ENCODE results near the gene CPSF4. TPM values are rescaled to one million over a fixed set of nuclear protein-coding genes. Genes with fewer than 3 reads are reported as not detected.
A peak's percentile ranks its signal among the peaks of the same experiment; 100 is the strongest.

CPSF4 gene
- total RNA-seq, 1 donor, result 101 TPM

DNA sequence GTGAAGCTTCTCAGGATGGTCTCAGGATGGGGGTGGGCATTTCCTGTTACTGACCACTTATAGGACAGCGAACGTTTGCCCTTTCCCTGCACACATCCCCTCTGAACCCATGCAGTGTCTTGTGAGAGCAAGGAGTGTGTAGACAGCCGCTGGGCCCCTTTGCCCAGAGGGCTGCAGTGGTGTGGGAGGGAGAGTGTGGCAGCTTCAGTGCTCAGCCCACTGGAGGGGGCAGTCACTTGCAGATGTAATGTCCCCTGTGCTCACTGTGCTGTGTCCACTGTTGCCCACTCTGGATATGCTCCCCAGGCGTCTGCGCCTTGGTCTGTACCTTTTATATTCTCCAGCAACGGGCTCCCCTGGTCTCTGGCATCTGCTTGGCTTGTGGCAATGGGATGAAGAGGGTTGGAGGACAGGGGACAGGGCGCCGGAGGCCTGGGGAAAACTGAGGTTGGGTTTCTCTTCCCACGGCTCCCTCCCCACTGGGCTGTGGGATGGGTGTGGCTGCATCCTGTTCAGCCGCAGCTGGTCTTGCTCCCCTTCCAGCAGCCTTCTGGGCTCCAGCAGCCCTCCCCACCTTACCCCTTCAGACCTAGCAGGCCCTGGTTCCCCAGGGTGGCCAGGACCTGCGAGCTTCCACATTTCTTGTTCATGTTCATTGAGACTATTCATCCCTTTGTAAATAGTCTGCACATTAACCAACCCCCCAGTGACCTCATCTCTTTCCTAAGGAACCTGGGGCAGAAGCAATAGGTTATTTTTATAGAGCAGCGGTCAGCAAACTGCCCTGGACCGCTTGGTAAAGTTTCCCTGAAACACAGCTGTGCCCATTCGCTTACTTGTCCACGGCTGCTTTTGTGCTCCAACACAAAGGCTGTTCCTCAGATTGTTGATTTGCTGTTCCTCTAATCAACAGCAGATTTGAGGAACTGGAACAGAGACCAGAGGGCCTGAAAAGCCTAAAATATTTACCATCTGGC is 40.0 kb downstream of the CPSF4 start:
- Histone ChIP-seq H3K9me3 (ENCODE audit: low read depth, low read length) (no peaks in the 10 kb centered on the region), H3K27ac (ENCODE audit: low read depth, low read length) (no peak overlapping the region), H4K20me1 (ENCODE audit: insufficient read depth, low read length) (peaks cover 6% of the 10 kb centered on the region), H2AFZ (ENCODE audit: low read length) (no peak overlapping the region), H3K27me3 (ENCODE audit: insufficient read depth, low read length) (no peaks in the 10 kb centered on the region), H3K4me1 (ENCODE audit: insufficient read depth, low read length) (no peaks in the 10 kb centered on the region), H3K4me3 (ENCODE audit: insufficient read depth, low read length) (no peak overlapping the region), H3K4me2 (ENCODE audit: insufficient read depth, low read length) (no peak overlapping the region), H3K36me3 (ENCODE audit: insufficient read depth, low read length) (peaks cover 43% of the 10 kb centered on the region), H3K79me2 (ENCODE audit: insufficient read depth, low read length) (peaks cover 62% of the 10 kb centered on the region)
- peak; percentile 2 for DNase-seq (ENCODE audit: insufficient read length, low spot score, missing footprints)
- TF ChIP-seq, protein P1, sequence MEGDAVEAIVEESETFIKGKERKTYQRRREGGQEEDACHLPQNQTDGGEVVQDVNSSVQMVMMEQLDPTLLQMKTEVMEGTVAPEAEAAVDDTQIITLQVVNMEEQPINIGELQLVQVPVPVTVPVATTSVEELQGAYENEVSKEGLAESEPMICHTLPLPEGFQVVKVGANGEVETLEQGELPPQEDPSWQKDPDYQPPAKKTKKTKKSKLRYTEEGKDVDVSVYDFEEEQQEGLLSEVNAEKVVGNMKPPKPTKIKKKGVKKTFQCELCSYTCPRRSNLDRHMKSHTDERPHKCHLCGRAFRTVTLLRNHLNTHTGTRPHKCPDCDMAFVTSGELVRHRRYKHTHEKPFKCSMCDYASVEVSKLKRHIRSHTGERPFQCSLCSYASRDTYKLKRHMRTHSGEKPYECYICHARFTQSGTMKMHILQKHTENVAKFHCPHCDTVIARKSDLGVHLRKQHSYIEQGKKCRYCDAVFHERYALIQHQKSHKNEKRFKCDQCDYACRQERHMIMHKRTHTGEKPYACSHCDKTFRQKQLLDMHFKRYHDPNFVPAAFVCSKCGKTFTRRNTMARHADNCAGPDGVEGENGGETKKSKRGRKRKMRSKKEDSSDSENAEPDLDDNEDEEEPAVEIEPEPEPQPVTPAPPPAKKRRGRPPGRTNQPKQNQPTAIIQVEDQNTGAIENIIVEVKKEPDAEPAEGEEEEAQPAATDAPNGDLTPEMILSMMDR (IDR thresholded peaks at IDR 0.05; ENCODE audit: extremely low read depth, low read depth, low read length), result no peak

DNA sequence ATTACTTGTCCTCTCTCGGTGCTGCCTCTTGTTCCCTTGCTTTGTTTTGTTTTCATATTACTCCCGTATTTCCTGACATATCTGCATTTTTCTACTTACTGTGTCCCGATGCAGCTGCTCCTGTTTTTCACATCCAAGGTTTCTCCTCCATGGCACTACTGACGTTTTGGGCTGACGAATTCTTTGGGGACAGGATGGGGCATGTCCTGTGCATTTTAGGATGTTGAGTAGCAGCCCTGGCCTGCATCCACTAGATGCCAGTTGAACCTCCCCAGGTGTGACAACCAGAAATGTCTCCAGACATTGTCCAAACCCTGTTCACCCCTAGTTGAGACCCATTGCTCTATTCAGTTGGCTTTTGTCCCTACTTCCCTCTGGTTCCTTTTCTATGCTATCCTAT is 46.4 kb downstream of the CPSF4 start:
- Histone ChIP-seq H3K4me3 (ENCODE audit: insufficient read depth, low read length) (no peak overlapping the region), H3K4me2 (ENCODE audit: insufficient read depth, low read length) (no peak overlapping the region), H3K4me1 (ENCODE audit: insufficient read depth, low read length) (no peaks in the 10 kb centered on the region), H2AFZ (ENCODE audit: low read length) (no peak overlapping the region), H3K27me3 (ENCODE audit: insufficient read depth, low read length) (no peaks in the 10 kb centered on the region), H3K27ac (ENCODE audit: low read depth, low read length) (no peak overlapping the region), H3K79me2 (ENCODE audit: insufficient read depth, low read length) (peaks cover 3% of the 10 kb centered on the region), H3K9me3 (ENCODE audit: low read depth, low read length) (no peaks in the 10 kb centered on the region), H4K20me1 (ENCODE audit: insufficient read depth, low read length) (peaks cover 3% of the 10 kb centered on the region), H3K36me3 (ENCODE audit: insufficient read depth, low read length) (peaks cover 38% of the 10 kb centered on the region)
- DNase-seq (ENCODE audit: insufficient read length, low spot score, missing footprints), result no peak
- TF ChIP-seq, protein P1 (IDR thresholded peaks at IDR 0.05; ENCODE audit: extremely low read depth, low read depth, low read length), result no peak

DNA sequence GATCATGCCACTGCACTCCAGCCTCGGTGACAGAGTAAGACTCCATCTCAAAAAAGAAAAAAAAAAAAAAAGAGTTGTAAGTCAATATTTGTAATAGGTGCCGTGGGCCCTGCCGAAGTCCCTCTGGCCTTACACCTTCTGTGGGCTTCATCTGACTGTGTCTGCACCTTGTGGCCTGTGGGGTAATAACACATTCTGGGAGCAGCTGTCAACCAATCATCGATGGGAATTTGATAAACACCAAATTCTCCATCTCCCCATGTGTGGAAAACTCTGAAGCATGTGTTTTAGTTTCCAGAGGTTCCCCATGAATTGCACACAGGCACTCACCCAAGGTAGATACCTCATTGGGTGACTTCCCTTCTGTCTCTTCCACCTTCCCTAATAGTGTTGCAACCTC is 50.5 kb downstream of the CPSF4 start:
- no peak overlapping the region for H2AFZ ChIP-seq (ENCODE audit: low read length)
- H3K36me3 ChIP-seq (ENCODE audit: insufficient read depth, low read length), result peaks cover 30% of the 10 kb centered on the region
- H3K9me3 ChIP-seq (ENCODE audit: low read depth, low read length), result peaks cover 9% of the 10 kb centered on the region
- H4K20me1 ChIP-seq (ENCODE audit: insufficient read depth, low read length), result peaks cover 3% of the 10 kb centered on the region
- no peak overlapping the region for H3K4me2 ChIP-seq (ENCODE audit: insufficient read depth, low read length)
- H3K4me3 ChIP-seq (ENCODE audit: insufficient read depth, low read length), result no peak overlapping the region
- peak; percentile 25 for DNase-seq (ENCODE audit: insufficient read length, low spot score, missing footprints)
- H3K79me2 ChIP-seq (ENCODE audit: insufficient read depth, low read length), result peaks cover 10% of the 10 kb centered on the region
- H3K4me1 ChIP-seq (ENCODE audit: insufficient read depth, low read length), result no peaks in the 10 kb centered on the region
- no peaks in the 10 kb centered on the region for H3K27me3 ChIP-seq (ENCODE audit: insufficient read depth, low read length)
- TF ChIP-seq, protein P1 (IDR thresholded peaks at IDR 0.05; ENCODE audit: extremely low read depth, low read depth, low read length), result no peak
- no peak overlapping the region for H3K27ac ChIP-seq (ENCODE audit: low read depth, low read length)

DNA sequence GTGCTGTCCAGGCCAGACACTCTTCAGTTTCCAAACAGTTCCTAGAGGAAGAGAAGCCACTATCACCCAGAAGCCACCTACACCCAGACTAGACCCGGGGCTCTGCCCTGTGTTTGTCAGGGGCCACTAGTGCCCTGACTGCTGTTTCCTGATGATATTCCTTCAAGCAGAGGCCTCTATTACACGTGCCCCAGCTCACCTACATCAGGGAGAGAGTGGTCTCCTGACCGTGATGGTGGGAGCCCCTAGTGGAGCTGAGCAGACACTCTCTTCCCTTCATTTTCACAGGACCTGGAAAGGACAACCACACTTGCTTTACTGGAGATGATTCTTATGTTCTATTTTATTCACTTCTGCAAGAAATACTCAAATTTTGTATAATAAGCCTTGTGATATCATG is 52.1 kb downstream of the CPSF4 start:
- no peak for DNase-seq (ENCODE audit: insufficient read length, low spot score, missing footprints)
- Histone ChIP-seq H3K27me3 (ENCODE audit: insufficient read depth, low read length) (no peaks in the 10 kb centered on the region), H3K4me2 (ENCODE audit: insufficient read depth, low read length) (no peak overlapping the region), H4K20me1 (ENCODE audit: insufficient read depth, low read length) (peaks cover 3% of the 10 kb centered on the region), H3K27ac (ENCODE audit: low read depth, low read length) (no peak overlapping the region), H3K79me2 (ENCODE audit: insufficient read depth, low read length) (peaks cover 18% of the 10 kb centered on the region), H2AFZ (ENCODE audit: low read length) (no peak overlapping the region), H3K4me3 (ENCODE audit: insufficient read depth, low read length) (no peak overlapping the region), H3K36me3 (ENCODE audit: insufficient read depth, low read length) (peaks cover 34% of the 10 kb centered on the region), H3K4me1 (ENCODE audit: insufficient read depth, low read length) (no peaks in the 10 kb centered on the region), H3K9me3 (ENCODE audit: low read depth, low read length) (peaks cover 12% of the 10 kb centered on the region)
- TF ChIP-seq, protein P1 (IDR thresholded peaks at IDR 0.05; ENCODE audit: extremely low read depth, low read depth, low read length), result no peak
